Measurements from ENCODE around the gene NEURL1B.

GRCh38 chr5:172641359-172642050 is 442 bp downstream of the NEURL1B start:
- TF ChIP-seq POLR2A (IDR thresholded peaks at IDR 0.05), result no peak
- TF ChIP-seq, protein P1, sequence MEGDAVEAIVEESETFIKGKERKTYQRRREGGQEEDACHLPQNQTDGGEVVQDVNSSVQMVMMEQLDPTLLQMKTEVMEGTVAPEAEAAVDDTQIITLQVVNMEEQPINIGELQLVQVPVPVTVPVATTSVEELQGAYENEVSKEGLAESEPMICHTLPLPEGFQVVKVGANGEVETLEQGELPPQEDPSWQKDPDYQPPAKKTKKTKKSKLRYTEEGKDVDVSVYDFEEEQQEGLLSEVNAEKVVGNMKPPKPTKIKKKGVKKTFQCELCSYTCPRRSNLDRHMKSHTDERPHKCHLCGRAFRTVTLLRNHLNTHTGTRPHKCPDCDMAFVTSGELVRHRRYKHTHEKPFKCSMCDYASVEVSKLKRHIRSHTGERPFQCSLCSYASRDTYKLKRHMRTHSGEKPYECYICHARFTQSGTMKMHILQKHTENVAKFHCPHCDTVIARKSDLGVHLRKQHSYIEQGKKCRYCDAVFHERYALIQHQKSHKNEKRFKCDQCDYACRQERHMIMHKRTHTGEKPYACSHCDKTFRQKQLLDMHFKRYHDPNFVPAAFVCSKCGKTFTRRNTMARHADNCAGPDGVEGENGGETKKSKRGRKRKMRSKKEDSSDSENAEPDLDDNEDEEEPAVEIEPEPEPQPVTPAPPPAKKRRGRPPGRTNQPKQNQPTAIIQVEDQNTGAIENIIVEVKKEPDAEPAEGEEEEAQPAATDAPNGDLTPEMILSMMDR (IDR thresholded peaks at IDR 0.05), result no peak

Data from body of pancreas (tissue), 4 donors.